Measurements from ENCODE around the gene CYREN. TPM values are rescaled to one million over a fixed set of nuclear protein-coding genes. Genes with fewer than 3 reads are reported as not detected.

The CYREN gene
- polyA plus RNA-seq, 2 donors = 26.0 to 27.2 TPM

DNA sequence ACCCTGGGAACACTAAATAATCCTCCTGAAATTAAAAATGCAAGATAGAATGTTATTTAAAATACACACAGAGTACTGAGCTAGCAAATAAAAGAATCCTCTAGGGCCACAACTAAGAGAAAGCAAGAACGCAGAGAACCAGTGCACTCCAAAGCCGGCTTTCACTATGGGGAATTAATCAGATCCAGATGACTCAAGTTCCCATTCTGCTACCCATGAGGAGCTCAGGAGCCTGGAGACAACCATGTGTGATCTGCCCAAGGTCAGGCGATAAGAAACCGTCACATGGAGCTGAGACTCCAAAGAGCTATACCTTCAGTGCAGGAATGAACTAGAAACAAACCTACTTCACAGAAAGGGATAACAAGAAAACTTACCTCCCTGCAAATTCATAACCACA lies 19.5 kb upstream of the CYREN start:
- Histone ChIP-seq H3K27ac (ENCODE audit: low read depth in 2 of 2, low read length in 1 of 2) (peak overlapping the region; percentile 14 to 47), H3K4me1 (ENCODE audit: control insufficient read depth in 2 of 2, insufficient read depth in 2 of 2, low read length in 1 of 2) (peaks cover 6 to 13% of the 10 kb centered on the region in 2 donors), H3K4me3 (ENCODE audit: low read depth in 1 of 2, low read length in 2 of 2) (no peak overlapping the region), H3K36me3 (ENCODE audit: control insufficient read depth in 2 of 2, insufficient read depth in 2 of 2, low read length in 1 of 2) (peaks cover 17 to 52% of the 10 kb centered on the region in 2 donors), H3K9me3 (ENCODE audit: control insufficient read depth in 2 of 2, insufficient read depth in 1 of 2, low read depth in 1 of 2, low read length in 1 of 2) (no peaks in the 10 kb centered on the region), H3K27me3 (ENCODE audit: control insufficient read depth in 1 of 2, insufficient read depth in 2 of 2, low read length in 2 of 2) (no peaks in the 10 kb centered on the region)
- WGBS, 2 donors = 55 to 60% methylated on average over 4 of the region's 4 CpGs

DNA sequence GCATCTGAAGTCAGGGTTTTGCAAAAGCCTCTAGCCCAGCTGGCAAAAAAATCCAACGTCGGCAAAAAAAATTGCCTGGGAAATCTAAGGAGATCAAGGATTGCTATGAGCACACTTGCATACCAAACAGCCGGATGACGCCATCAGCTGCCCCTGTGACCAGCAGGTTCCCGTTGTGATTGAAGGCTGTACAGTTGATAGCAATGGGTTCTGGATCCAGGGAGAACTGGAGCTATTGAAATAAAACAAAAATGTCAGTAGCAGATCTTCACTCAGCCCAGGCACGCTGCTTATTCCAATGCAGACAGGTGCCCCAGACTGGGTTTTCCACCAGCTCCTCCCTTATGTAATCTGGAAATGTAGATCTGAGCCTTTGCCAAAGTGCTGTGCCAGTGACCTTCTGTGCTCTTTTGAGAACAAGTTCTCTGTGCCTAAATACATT lies 18.7 kb upstream of the CYREN start:
- H3K9me3 ChIP-seq (ENCODE audit: control insufficient read depth in 2 of 2, insufficient read depth in 1 of 2, low read depth in 1 of 2, low read length in 1 of 2) = no peaks in the 10 kb centered on the region
- H3K27me3 ChIP-seq (ENCODE audit: control insufficient read depth in 1 of 2, insufficient read depth in 2 of 2, low read length in 2 of 2) = no peaks in the 10 kb centered on the region
- H3K4me1 ChIP-seq (ENCODE audit: control insufficient read depth in 2 of 2, insufficient read depth in 2 of 2, low read length in 1 of 2) = peaks cover 0 to 8% of the 10 kb centered on the region in 2 donors
- H3K36me3 ChIP-seq (ENCODE audit: control insufficient read depth in 2 of 2, insufficient read depth in 2 of 2, low read length in 1 of 2) = peaks cover 13 to 53% of the 10 kb centered on the region in 2 donors
- no peak overlapping the region for H3K4me3 ChIP-seq (ENCODE audit: low read depth in 1 of 2, low read length in 2 of 2)
- H3K27ac ChIP-seq (ENCODE audit: low read depth in 2 of 2, low read length in 1 of 2) = peak overlapping the region in 1 of 2 donors; percentile 15
- 65 to 66% methylated on average over 6 of the region's 6 CpGs for WGBS, 2 donors

DNA sequence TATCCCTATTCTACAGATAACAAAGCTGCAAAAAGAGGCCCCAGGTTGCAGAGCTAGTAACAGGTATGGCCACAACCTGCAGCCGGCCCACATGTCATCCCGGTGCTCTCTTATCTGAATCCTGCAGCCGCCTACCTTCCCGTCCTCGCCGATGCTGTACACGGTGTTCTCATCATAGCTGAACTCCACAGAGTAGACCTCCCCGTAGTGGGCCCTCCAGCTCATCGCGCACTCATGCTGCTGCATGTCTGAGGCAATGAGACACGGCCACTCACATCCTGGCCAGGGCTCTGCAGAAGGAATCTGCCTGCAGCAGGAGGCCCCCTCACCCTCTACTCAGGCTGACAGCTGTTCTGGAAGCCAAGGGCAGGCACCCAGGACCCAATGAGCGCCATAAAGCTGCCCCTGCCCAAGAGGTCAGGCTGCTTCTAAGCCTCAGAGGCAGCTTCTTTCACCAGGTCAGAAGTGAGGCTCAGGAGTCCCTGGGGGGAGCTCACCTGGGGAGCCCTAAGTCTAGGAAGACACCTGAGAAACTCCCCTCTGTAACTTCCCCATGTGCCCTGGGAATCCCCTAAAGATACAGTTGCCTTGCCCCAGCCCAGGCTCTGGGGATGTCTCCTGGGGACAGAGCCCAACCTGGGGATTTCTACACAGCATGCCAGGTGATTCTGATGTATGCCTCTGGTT lies 17.9 kb upstream of the CYREN start:
- no peak overlapping the region for H3K4me3 ChIP-seq (ENCODE audit: low read depth in 1 of 2, low read length in 2 of 2)
- no peak overlapping the region for H3K27ac ChIP-seq (ENCODE audit: low read depth in 2 of 2, low read length in 1 of 2)
- H3K36me3 ChIP-seq (ENCODE audit: control insufficient read depth in 2 of 2, insufficient read depth in 2 of 2, low read length in 1 of 2) = peaks cover 17 to 51% of the 10 kb centered on the region in 2 donors
- H3K4me1 ChIP-seq (ENCODE audit: control insufficient read depth in 2 of 2, insufficient read depth in 2 of 2, low read length in 1 of 2) = peaks cover 0 to 6% of the 10 kb centered on the region in 2 donors
- 90 to 93% methylated on average over 12 of the region's 12 CpGs for WGBS, 2 donors
- H3K27me3 ChIP-seq (ENCODE audit: control insufficient read depth in 1 of 2, insufficient read depth in 2 of 2, low read length in 2 of 2) = no peaks in the 10 kb centered on the region
- no peaks in the 10 kb centered on the region for H3K9me3 ChIP-seq (ENCODE audit: control insufficient read depth in 2 of 2, insufficient read depth in 1 of 2, low read depth in 1 of 2, low read length in 1 of 2)

DNA sequence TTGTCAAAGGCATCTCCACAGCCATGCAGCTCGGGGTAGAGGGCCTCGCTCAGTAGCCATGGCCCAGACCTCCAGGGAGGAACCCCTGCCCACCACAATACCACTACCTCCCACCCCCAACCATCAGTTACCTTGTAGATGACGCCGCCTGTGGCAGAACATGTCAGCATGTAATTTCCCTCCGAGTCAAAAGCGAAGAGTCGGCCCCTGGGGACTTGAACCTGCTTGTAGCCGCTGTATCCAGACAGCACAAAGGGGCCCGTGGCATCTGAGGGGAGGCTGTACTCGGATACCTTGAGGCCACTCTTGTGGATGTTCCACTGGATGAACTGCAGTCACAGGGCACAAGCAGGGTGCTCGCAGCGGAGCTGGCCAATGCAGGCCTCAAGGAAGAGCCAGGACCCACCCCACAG lies 16.3 kb upstream of the CYREN start:
- WGBS, 2 donors = 81 to 83% methylated on average over 12 of the region's 12 CpGs

DNA sequence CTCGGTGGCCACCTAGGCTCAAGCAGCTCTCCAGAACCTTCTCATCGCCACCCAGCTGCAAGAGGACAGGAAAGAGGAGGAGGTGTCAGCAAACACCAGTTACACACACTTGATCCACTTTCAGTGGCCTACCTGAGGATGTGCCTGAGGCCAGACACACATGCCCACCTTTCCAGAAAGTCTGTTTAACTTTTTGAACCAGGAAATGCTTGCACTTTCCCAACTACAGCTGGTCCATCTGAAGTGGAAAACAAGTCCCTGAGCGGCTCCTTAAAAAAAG lies 15.7 kb upstream of the CYREN start:
- H3K4me3 ChIP-seq (ENCODE audit: low read depth in 1 of 2, low read length in 2 of 2) = no peak overlapping the region
- WGBS, 2 donors = 88 to 95% methylated on average over 3 of the region's 3 CpGs
- H3K36me3 ChIP-seq (ENCODE audit: control insufficient read depth in 2 of 2, insufficient read depth in 2 of 2, low read length in 1 of 2) = peaks cover 18 to 48% of the 10 kb centered on the region in 2 donors
- H3K9me3 ChIP-seq (ENCODE audit: control insufficient read depth in 2 of 2, insufficient read depth in 1 of 2, low read depth in 1 of 2, low read length in 1 of 2) = peaks cover 3 to 7% of the 10 kb centered on the region in 2 donors
- no peak overlapping the region for H3K27ac ChIP-seq (ENCODE audit: low read depth in 2 of 2, low read length in 1 of 2)
- H3K27me3 ChIP-seq (ENCODE audit: control insufficient read depth in 1 of 2, insufficient read depth in 2 of 2, low read length in 2 of 2) = no peaks in the 10 kb centered on the region
- peaks cover 0 to 3% of the 10 kb centered on the region in 2 donors for H3K4me1 ChIP-seq (ENCODE audit: control insufficient read depth in 2 of 2, insufficient read depth in 2 of 2, low read length in 1 of 2)

More for the DNA sequence above, 16.3 kb upstream of the CYREN start:
- Histone ChIP-seq H3K27me3 (ENCODE audit: control insufficient read depth in 1 of 2, insufficient read depth in 2 of 2, low read length in 2 of 2) (no peaks in the 10 kb centered on the region), H3K36me3 (ENCODE audit: control insufficient read depth in 2 of 2, insufficient read depth in 2 of 2, low read length in 1 of 2) (peaks cover 18 to 48% of the 10 kb centered on the region in 2 donors), H3K4me1 (ENCODE audit: control insufficient read depth in 2 of 2, insufficient read depth in 2 of 2, low read length in 1 of 2) (peaks cover 0 to 3% of the 10 kb centered on the region in 2 donors), H3K4me3 (ENCODE audit: low read depth in 1 of 2, low read length in 2 of 2) (no peak overlapping the region), H3K9me3 (ENCODE audit: control insufficient read depth in 2 of 2, insufficient read depth in 1 of 2, low read depth in 1 of 2, low read length in 1 of 2) (peaks cover 3 to 6% of the 10 kb centered on the region in 2 donors), H3K27ac (ENCODE audit: low read depth in 2 of 2, low read length in 1 of 2) (no peak overlapping the region)

DNA sequence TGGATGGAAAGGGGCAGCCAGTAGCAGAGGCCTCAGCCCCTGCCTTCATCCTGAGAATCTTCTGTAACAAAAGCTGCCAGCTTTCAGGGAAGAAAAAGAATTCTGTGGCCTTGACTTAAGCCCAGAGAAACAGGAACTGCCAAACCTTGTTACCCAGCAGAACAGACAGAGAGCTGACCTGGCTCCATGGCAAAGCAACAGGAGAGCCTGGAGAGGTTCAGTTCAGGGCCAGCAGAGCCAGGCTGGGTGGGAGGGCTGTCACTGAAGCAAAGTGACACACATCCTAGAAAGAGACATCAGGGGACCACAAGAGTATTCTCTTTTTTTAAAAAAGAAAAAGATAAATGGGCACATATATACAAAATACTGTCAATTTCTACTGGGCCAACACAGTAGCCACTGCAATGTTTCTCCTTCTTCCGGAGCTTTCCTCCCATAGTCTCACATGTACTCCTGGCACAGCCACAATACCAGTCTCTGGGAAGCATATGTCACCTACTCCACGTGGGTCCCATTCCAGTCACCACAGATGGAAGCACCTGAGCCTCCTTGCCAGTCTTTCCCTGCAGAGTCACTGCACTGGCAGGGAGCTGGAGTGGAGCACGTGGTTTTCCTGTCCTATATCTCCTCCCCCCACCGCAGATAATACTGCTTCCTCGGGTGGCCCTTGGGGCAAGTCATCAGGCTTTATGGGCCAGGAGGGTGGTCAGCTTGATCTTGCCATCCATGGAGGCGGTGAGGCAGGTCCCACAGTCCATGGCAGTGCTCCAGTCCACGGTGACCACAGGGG lies 15.2 kb upstream of the CYREN start:
- Histone ChIP-seq H3K27me3 (ENCODE audit: control insufficient read depth in 1 of 2, insufficient read depth in 2 of 2, low read length in 2 of 2) (no peaks in the 10 kb centered on the region), H3K36me3 (ENCODE audit: control insufficient read depth in 2 of 2, insufficient read depth in 2 of 2, low read length in 1 of 2) (peaks cover 18 to 48% of the 10 kb centered on the region in 2 donors), H3K27ac (ENCODE audit: low read depth in 2 of 2, low read length in 1 of 2) (no peak overlapping the region), H3K4me1 (ENCODE audit: control insufficient read depth in 2 of 2, insufficient read depth in 2 of 2, low read length in 1 of 2) (peaks cover 0 to 3% of the 10 kb centered on the region in 2 donors), H3K9me3 (ENCODE audit: control insufficient read depth in 2 of 2, insufficient read depth in 1 of 2, low read depth in 1 of 2, low read length in 1 of 2) (peaks cover 3 to 10% of the 10 kb centered on the region in 2 donors), H3K4me3 (ENCODE audit: low read depth in 1 of 2, low read length in 2 of 2) (no peak overlapping the region)
- 85 to 87% methylated on average over 7 of the region's 7 CpGs for WGBS, 2 donors

DNA sequence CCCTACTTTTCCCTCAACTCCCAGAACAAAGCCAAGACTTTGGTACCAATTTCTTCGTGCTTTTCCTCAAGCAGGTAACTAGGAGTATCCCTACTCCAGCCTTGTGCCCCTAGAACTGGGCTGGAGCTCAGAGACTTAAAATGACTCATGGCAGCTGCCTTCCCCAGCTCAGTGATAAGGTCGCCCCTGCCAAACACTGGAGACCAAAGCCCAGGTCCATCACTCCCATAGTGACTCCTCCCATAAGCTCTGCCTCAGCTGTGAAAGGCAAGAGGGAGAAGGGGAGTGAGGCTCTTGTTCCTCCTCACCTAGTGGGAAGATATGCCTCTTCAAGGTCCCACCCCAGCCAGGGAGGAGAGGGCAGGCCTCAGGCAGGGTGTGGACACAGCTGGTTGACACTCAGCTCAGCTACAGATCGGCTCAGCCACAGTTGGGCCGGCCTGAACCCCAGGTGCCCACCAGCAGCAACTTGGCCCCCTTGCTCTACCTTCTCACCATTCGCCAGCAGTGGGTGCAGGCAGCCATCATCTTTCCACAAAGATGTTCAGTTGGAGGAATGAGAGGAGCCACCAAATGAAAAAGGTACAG lies 13.8 kb upstream of the CYREN start:
- Histone ChIP-seq H3K27ac (ENCODE audit: low read depth in 2 of 2, low read length in 1 of 2) (no peak overlapping the region), H3K4me1 (ENCODE audit: control insufficient read depth in 2 of 2, insufficient read depth in 2 of 2, low read length in 1 of 2) (no peaks in the 10 kb centered on the region), H3K27me3 (ENCODE audit: control insufficient read depth in 1 of 2, insufficient read depth in 2 of 2, low read length in 2 of 2) (no peaks in the 10 kb centered on the region), H3K36me3 (ENCODE audit: control insufficient read depth in 2 of 2, insufficient read depth in 2 of 2, low read length in 1 of 2) (peaks cover 18 to 48% of the 10 kb centered on the region in 2 donors), H3K9me3 (ENCODE audit: control insufficient read depth in 2 of 2, insufficient read depth in 1 of 2, low read depth in 1 of 2, low read length in 1 of 2) (peaks cover 3 to 10% of the 10 kb centered on the region in 2 donors), H3K4me3 (ENCODE audit: low read depth in 1 of 2, low read length in 2 of 2) (no peak overlapping the region)
- WGBS, 2 donors = 95% methylated on average over 5 of the region's 5 CpGs

DNA sequence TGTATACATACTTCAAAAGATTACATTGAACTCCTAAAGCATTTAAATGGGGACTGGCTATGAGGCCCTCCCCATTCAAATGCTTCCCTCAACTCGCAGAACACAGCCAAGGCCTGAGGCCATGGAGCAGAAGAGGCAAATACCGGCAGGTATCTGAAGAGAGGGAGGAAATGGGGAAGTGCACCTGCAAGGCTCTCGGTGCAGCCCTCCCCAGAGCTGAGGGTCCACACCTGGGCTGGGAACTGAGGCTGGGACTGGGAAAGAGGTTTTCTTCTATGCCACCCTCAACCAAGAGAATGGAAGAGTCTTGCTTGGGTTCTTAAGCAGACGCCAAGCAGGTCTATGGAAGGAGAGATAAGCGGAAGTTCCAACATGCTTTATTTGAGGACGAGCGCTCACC lies 13.0 kb upstream of the CYREN start:
- Histone ChIP-seq H3K4me3 (ENCODE audit: low read depth in 1 of 2, low read length in 2 of 2) (no peak overlapping the region), H3K27ac (ENCODE audit: low read depth in 2 of 2, low read length in 1 of 2) (no peak overlapping the region), H3K36me3 (ENCODE audit: control insufficient read depth in 2 of 2, insufficient read depth in 2 of 2, low read length in 1 of 2) (peaks cover 14 to 40% of the 10 kb centered on the region in 2 donors), H3K9me3 (ENCODE audit: control insufficient read depth in 2 of 2, insufficient read depth in 1 of 2, low read depth in 1 of 2, low read length in 1 of 2) (peaks cover 3 to 10% of the 10 kb centered on the region in 2 donors), H3K27me3 (ENCODE audit: control insufficient read depth in 1 of 2, insufficient read depth in 2 of 2, low read length in 2 of 2) (no peaks in the 10 kb centered on the region), H3K4me1 (ENCODE audit: control insufficient read depth in 2 of 2, insufficient read depth in 2 of 2, low read length in 1 of 2) (no peaks in the 10 kb centered on the region)
- WGBS, 2 donors = 88 to 92% methylated on average over 7 of the region's 7 CpGs

DNA sequence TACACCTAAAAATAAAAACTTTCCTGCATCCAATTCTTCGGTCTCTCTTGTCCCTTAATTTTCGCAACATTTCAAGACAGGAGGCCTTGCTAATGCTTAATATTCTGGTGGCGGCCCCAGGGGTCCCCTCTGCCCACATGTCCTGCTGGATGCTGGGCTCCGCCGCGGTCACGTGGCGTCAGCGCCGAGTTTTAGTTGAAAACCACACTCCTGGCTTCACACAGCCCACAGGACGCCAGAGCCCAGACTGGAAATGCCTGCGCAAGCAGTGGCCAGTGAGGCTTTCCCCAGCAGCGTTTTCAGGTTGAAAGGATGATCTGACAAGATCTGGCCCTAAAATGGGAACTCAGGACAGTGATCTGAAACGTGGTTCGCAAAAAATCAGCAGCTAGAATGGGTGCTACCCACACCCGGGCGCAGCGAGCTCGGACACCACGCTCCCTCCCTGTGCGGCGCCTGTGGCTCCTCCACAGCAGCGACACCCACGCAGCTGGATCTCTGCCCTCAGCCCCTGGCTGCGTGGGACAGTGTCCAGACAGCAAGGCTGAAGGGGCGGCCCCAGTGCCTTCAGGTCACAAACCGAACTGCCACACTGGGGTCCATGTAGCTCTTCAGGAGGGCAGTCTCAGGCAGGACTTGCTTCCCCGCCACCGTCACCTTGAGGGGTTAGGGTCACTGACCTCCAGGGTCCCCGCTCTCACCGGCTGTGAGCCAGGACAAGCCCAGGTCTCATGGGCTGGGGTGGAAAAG lies 11.6 kb upstream of the CYREN start:
- peaks cover 3 to 10% of the 10 kb centered on the region in 2 donors for H3K9me3 ChIP-seq (ENCODE audit: control insufficient read depth in 2 of 2, insufficient read depth in 1 of 2, low read depth in 1 of 2, low read length in 1 of 2)
- H3K4me3 ChIP-seq (ENCODE audit: low read depth in 1 of 2, low read length in 2 of 2) = no peak overlapping the region
- WGBS, 2 donors = 97 to 99% methylated on average over 31 of the region's 31 CpGs
- no peaks in the 10 kb centered on the region for H3K27me3 ChIP-seq (ENCODE audit: control insufficient read depth in 1 of 2, insufficient read depth in 2 of 2, low read length in 2 of 2)
- H3K36me3 ChIP-seq (ENCODE audit: control insufficient read depth in 2 of 2, insufficient read depth in 2 of 2, low read length in 1 of 2) = peaks cover 11 to 36% of the 10 kb centered on the region in 2 donors
- H3K27ac ChIP-seq (ENCODE audit: low read depth in 2 of 2, low read length in 1 of 2) = no peak overlapping the region
- H3K4me1 ChIP-seq (ENCODE audit: control insufficient read depth in 2 of 2, insufficient read depth in 2 of 2, low read length in 1 of 2) = no peaks in the 10 kb centered on the region

Measured in esophagus (tissue), 2 donors.